ENCODE data around the gene IQCF6.
"Not testable (repeated sequence)": the region's sequence is repeated elsewhere in the genome, so short reads cannot be mapped to it uniquely, and the experiment has no call there.

Gene IQCF6

DNA sequence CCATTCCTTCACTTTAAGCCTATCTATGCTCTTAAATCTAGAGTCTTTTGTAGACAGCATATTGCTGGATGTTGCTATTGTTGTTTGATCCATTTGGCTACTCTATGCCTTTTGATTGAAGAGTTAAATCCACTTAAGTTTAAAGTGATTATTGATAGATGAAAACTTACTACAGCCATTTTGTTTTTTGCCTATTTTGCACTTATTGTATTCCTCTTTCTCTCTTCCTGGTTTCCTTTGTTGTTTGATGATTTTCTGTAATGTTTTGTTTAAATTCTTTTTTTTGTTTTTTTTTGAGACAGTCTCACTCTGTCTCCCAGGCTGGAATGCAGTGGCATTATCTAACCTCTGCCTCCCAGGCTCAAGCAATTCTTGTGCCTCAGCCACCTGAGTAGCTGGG lies 19.8 kb downstream of the IQCF6 start:
- no peak for DNase-seq (ENCODE audit: low read depth in 2 of 2)

DNA sequence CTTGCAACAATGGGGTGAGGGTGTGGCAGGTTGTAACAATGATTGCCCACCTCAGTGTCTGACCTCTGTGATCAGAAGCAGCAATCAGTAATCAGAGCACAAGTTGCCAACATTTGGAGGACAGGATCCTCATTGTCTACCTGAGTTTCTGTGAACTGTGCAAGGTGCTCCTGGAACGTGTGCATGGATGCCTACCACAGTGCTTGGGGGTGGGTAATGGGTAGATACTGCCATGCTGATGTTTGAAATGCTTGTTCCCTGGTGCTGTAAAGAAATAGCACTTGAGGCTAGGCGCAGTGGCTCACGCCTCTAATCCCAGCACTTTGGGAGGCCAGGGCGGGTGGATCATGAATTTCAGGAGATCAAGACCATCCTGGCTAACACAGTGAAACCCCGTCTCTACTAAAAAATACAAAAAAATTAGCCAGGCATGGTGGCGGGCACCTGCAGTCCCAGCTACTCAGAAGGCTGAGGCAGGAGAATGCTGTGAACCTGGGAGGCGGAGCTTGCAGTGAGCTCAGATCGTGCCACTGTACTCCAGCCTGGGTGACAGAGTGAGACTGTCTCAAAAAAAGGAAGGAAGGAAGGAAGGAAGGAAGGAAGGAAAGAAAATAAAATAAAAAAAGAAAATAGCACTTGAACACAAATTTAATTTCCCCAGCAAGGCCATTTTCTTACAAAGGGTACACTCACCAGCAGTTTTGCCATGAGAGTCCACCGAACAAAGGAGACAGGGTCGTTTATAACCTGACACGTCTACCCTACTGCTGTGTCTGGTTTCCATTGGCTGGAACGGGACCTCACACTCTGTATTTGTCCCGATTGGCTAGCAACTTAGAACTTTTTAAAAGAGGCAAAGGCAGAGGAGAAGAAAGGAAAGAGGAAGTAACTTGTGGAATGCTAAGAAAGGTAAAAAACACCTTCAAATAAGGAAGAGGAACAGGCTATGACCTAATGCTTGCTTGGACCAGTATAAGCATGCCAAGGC lies 25.0 kb downstream of the IQCF6 start:
- not testable (repeated sequence) for DNase-seq (ENCODE audit: low read depth in 2 of 2)

DNA sequence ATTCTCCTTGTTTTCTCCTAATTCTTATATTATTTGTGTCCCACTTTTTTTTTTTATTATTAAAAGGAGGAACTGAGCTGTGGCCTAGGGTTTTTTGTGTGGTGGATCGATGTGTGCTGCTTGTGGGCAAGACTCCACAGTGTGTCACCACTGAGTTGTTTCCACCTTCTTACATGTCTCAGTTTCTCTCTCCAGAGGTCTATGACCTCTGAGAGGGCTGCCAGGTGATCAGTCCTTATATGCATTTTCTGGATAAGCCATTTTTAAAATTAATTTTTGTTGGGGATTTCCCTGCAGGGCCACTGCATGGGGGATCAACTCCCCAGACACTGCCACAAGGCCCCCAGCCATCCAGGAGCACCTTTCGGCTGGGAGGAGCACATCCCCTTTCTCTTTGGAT lies 27.8 kb downstream of the IQCF6 start:
- no peak for DNase-seq (ENCODE audit: low read depth in 2 of 2)

DNA sequence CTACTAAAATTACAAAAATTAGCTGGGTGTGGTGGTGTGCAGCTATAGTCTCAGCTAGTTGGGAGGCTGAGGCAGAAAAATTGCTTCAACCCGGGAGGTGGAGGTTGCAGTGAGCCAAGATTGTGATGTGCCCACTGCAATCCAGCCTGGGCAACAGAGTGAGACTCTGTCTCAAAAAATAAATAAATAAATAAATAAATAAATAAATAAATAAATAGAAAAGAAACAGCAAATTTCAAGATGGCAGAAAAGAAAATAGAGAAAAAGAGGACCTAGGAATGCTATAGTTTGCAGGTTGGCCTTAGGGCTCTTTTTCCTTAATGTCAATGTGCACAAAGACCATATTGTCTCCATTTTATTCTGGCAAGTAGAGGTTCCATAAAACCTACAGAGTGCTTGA lies 28.2 kb downstream of the IQCF6 start:
- DNase-seq (ENCODE audit: low read depth in 2 of 2), result no peak

DNA sequence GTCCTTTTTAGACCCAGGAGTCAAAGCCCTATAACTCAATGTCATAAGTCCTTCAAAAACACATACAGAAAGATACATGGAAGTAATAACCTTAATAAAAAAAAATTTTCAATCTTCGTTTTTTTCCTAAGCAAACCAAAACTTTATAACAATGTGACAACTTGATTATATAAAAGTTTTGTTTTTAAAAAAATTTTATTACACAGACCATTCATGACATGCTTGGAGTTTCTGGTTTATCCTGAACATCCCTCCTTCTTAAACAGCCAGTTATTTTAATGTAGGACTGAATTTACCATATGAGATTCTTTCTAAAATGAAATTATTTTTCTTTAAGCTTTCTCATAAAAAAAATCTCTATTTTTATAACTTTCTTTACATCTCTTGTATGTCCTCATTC lies 30.7 kb downstream of the IQCF6 start:
- DNase-seq (ENCODE audit: low read depth in 2 of 2), result no peak

DNA sequence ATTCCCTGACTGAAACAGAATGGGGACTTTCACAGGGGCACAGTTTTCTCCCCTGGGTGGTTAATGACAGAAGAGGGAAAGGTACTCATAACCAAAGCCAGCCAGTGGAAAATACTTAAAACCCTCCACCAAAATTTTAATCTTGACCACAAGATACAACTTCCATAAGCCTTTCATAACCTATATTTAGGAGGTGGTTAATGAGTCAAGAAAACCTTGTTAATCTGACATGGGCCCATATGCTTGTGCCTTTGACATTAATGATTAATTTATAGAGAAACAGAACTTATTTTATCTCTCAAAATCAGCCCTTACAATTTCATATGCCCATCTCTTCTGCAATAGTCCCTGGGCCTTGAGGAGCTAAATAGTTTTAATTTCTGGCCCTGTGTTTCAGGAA lies 31.2 kb downstream of the IQCF6 start:
- no peak for DNase-seq (ENCODE audit: low read depth in 2 of 2)

DNA sequence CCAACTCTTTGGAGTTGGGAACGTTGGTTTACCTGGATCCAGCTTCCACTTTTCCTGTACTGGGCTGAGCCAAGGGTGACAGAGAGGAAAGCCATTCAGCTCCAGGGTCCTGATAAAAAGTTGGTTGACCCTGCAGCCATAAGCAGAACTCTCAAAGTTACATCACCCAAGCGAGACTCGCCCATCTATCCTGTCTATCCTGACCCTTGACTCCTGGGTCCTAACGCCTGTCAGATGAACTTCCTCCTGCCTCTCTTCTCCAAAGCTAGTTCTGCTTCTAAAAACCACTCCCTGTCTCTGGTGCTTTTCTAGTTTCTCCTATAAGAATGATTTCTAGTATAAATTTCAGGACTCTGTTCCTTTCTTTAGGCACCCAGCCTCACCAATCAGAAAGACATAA lies 36.1 kb downstream of the IQCF6 start:
- DNase-seq (ENCODE audit: low read depth in 2 of 2), result not testable (repeated sequence)

DNA sequence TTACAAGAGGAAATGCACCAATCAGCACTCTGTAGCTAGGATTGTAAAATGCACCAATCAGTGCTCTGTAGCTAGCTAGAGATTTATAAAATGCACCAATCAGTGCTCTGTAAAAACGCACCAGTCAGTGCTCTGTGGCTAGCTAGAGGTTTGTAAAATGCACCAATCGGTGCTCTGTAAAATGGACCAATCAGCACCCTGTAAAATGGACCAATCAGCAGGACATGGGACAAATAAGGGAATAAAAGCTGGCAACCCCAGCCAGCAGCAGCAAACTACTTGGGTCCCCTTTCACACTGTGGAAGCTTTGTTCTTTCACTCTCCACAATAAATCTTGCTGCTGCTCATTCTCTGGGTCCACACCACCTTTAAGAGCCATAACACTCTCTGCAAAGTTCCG lies 36.7 kb downstream of the IQCF6 start:
- not testable (repeated sequence) for DNase-seq (ENCODE audit: low read depth in 2 of 2)

DNA sequence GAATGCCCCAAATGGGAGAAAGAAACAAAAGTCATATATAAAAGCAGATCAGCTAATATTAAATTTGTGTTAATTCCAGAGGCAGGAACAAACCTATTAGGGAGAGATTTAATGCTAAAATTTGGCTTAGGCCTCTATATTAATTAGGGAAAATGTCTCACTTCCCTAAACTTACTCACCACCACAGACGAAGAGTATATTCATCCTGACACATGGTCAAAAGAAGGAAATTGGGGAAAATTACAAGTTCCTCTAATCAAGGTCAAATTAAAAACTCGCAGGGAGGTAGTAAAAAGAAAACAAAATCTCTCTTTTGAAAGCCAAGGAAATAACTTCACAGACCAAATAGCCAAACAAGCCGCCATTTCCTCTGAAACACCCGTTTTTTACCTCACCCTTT lies 39.9 kb downstream of the IQCF6 start:
- DNase-seq (ENCODE audit: low read depth in 2 of 2), result no peak

DNA sequence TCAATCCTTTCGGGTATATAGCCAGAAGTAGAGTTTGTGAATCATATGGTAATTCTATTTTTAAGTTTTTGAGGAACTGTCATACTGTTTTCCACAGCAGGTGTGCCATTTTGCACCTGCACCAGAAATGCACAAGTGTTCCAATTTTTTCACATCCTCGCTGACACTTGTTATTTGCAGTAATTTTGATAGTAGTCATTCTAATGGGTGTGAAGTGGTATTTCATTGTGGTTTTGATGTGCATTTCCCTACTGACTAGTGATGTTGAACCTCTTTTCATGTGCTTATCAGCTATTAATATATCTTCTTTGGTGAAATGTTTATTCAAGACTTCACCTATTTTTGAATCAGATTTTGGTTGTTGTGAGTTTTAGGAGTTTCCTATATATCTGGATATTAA lies 43.1 kb downstream of the IQCF6 start:
- no peak for DNase-seq (ENCODE audit: low read depth in 2 of 2)

DNA sequence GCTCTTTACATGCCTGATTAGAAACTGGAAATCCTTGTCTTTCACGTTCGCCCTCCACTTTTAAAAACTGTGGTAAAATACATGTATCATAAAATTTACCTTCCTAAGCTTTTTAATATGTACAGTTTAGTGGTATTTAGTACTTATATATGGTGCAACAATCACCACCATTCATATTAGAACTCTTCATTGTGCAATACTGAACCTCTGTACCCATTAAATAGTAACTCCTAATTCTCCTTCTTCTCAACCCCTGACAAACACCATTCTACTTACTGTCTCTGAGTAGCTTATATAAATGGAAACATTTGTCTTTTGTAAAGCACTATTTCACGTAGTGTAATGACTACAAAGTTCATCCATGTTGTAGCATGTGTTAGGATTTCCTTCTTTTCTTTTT lies 44.0 kb downstream of the IQCF6 start:
- no peak for DNase-seq (ENCODE audit: low read depth in 2 of 2)

DNA sequence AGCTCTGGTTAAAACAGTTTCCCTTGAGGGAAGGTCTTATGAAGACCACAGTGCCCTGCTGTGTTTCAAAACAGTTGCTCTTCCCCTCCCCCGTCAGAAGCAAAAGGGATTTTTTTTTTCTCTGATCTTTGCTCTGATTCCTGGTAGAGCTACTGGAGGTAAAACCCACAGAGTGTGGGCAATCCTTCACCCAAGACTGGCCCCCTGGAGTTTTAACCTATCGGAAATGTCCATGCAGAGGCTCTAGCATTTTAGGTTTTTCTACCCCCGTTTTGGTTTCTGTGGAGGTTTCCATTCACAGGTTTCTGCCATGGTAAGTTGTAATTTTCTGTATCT lies 44.5 kb downstream of the IQCF6 start:
- no peak for DNase-seq (ENCODE audit: low read depth in 2 of 2)

DNA sequence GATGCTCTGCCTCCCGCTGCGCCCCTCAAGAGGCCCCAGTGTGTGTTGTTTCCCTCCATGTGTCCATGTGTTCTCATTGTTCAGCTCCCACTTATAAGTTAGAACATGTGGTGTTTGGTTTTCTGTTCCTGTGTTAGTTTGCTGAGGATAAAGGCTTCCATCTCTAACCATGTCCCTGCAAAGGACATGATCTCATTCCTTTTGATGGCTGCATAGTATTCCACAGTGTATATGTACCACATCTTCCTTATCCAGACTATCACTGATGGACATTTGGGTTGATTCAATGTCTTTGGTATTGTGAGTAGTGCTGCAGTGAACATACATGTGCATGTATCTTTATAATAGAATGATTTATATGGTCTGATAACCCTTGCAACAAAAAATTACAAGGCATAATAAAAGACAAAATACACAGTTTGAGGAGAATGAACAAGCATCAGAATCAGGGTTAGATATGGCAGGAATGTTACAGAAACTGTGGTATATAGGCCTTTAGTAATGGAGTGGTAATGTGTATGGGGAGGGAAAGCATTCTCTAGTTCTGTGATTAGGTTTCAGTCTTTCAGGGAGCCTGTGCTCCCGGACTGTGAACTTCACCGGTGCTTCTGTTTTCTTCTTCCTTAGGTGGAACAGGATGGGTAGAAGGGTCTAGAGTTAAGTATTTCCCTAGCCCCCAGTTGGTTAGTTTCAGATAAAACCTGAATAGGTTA lies 45.0 kb downstream of the IQCF6 start:
- DNase-seq (ENCODE audit: low read depth in 2 of 2), result no peak

DNA sequence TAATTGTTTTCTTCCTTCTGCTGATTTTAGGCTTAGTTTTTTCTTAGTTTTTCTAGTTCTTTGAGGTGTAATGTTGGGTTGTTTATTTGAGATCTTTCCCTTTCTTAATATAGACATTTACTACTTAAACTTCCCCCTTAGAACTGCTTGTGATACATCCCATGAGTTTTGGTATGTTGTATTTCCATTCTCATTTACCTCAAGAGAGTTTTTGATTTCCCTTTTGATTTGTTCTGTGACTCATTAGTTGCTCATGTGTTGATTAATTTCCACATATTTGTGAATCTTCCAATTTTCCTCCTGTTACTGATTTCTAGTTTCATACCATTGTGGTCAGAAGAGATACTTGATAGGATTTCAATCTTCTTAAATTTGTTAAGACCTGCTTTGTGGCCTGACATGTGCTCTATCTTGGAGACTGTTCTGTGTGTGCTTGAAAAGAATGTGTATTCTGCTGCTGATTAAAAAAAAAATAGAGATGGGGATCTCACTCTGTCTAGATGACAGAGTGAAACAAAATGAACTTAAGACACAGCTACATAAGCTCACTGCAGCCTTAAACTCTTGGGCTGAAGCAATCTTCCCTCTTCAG lies 49.9 kb downstream of the IQCF6 start:
- no peak for DNase-seq (ENCODE audit: low read depth in 2 of 2)

Measured in stimulated activated CD8-positive, alpha-beta memory T cell treated with anti-CD3 and anti-CD28 coated beads, Interleukin-2, amount 100 ng/mL, for 1 hour (primary cell).